Measurements from ENCODE around the gene CP.

GRCh38 chr3:149247929-149248691, 26.5 kb upstream of the CP start:
- no peak for TF ChIP-seq CTCF (IDR thresholded peaks at IDR 0.05)
- TF ChIP-seq POLR2AphosphoS5 (IDR thresholded peaks at IDR 0.05), result no peak
- no peak for TF ChIP-seq POLR2A (IDR thresholded peaks at IDR 0.05)
